Measurements from ENCODE around the gene CASZ1.

DNA sequence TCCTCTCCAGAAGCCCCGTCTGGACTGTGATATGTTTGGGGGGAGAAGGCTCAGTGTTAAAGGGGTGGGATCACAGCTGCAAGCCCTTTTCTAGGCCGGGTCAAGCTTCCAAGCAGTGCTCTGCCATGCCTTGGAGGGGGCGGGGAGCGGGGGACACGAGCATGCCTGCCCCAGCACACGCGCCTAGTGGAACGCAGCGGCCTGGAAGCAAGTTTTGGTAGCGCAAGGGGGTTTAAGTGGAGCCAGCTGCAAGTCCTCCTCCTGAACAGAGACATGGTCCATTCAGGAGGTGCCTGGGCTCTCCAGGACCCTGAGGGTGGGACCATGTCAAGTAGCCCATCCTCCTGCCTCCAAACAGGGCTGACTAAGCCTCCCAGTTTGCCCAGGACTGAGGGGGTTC lies 112.2 kb downstream of the CASZ1 start:
- TF ChIP-seq, protein P1, sequence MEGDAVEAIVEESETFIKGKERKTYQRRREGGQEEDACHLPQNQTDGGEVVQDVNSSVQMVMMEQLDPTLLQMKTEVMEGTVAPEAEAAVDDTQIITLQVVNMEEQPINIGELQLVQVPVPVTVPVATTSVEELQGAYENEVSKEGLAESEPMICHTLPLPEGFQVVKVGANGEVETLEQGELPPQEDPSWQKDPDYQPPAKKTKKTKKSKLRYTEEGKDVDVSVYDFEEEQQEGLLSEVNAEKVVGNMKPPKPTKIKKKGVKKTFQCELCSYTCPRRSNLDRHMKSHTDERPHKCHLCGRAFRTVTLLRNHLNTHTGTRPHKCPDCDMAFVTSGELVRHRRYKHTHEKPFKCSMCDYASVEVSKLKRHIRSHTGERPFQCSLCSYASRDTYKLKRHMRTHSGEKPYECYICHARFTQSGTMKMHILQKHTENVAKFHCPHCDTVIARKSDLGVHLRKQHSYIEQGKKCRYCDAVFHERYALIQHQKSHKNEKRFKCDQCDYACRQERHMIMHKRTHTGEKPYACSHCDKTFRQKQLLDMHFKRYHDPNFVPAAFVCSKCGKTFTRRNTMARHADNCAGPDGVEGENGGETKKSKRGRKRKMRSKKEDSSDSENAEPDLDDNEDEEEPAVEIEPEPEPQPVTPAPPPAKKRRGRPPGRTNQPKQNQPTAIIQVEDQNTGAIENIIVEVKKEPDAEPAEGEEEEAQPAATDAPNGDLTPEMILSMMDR (IDR thresholded peaks at IDR 0.05), result no peak
- TF ChIP-seq POLR2A (IDR thresholded peaks at IDR 0.05) (no peak), POLR2AphosphoS5 (IDR thresholded peaks at IDR 0.05) (no peak)
